HG03159 (cell line): ENCODE measurements around the gene HMCN1.
A peak's percentile ranks its signal among the peaks of the same experiment; 100 is the strongest.

Source experiments
- ATAC-seq: cut with Tn5 transposase; IDR thresholded peaks from one replicate; pipeline ENCODE4 v1.9.1; 2021; ENCODE audit warnings: mild to moderate bottlenecking, moderate library complexity; ENCODE audit not compliant: unreplicated experiment

HMCN1 gene

GRCh38 chr1:186215636-186216035, 481.4 kb downstream of the HMCN1 start:
- no peak for ATAC-seq

- ATAC-seq, result peak; percentile 89
Observed at GRCh38 chr1:186218654-186219352, 484.6 kb downstream of the HMCN1 start.

- no peak for ATAC-seq
Observed at GRCh38 chr1:186220067-186220466, 485.9 kb downstream of the HMCN1 start.

- ATAC-seq, result no peak
Observed at GRCh38 chr1:186220911-186221310, 486.7 kb downstream of the HMCN1 start.

- ATAC-seq, result no peak
Observed at GRCh38 chr1:186225096-186225495, 490.9 kb downstream of the HMCN1 start.

GRCh38 chr1:186228749-186229148, 494.6 kb downstream of the HMCN1 start:
- no peak for ATAC-seq

GRCh38 chr1:186231861-186232436, 497.8 kb downstream of the HMCN1 start:
- no peak for ATAC-seq

GRCh38 chr1:186234976-186235686, 500.9 kb downstream of the HMCN1 start:
- ATAC-seq, result no peak

- no peak for ATAC-seq
Observed at GRCh38 chr1:186235696-186236095, 501.5 kb downstream of the HMCN1 start.

GRCh38 chr1:186236921-186237320, 502.7 kb downstream of the HMCN1 start:
- ATAC-seq, result no peak

- no peak for ATAC-seq
Observed at GRCh38 chr1:186239171-186239570, 505.0 kb downstream of the HMCN1 start.

- ATAC-seq, result no peak
Observed at GRCh38 chr1:186240436-186240835, 506.2 kb downstream of the HMCN1 start.
